Epithelial cell of esophagus (primary cell): ENCODE measurements around the gene AKNA.

Experiments used
- DNase-seq: peaks from one replicate; pipeline ENCODE4 v3.0.0; 2010; ENCODE audit warnings: low read depth
- H3K4me3 ChIP-seq: 2 replicates; pipeline ENCODE4 v1.5.1; 2011; ENCODE audit warnings: mild to moderate bottlenecking, low read length, control low read depth
- TF ChIP-seq, protein P1 (sequence below): IDR thresholded peaks from 2 replicates; pipeline ENCODE4 v1.5.1; 2011; ENCODE audit warnings: low read depth, mild to moderate bottlenecking, low read length, control low read depth, inconsistent platforms; ENCODE audit not compliant: insufficient read depth; ENCODE audit errors: missing control alignments

The AKNA gene

DNA sequence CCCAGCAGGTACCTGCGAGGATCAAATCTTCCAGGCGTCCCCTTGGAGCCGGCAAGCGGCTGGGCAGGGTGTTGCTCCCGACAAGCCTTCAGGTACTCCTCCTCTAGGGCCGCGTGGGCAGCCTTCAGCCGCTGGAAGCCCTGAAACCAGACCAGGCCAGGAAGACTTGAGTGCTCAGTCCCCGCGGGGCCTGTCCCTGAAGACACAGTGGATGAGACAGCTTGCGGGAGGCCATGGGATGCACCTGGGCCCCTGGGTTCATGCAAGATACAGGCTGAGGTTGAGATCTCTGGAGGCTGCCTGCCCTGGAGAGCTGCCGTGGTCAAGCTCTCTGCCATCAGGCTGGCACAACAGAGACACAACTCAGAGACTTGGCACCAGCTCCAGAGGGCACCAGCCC lies 25.4 kb downstream of the AKNA start:
- TF ChIP-seq, protein P1, sequence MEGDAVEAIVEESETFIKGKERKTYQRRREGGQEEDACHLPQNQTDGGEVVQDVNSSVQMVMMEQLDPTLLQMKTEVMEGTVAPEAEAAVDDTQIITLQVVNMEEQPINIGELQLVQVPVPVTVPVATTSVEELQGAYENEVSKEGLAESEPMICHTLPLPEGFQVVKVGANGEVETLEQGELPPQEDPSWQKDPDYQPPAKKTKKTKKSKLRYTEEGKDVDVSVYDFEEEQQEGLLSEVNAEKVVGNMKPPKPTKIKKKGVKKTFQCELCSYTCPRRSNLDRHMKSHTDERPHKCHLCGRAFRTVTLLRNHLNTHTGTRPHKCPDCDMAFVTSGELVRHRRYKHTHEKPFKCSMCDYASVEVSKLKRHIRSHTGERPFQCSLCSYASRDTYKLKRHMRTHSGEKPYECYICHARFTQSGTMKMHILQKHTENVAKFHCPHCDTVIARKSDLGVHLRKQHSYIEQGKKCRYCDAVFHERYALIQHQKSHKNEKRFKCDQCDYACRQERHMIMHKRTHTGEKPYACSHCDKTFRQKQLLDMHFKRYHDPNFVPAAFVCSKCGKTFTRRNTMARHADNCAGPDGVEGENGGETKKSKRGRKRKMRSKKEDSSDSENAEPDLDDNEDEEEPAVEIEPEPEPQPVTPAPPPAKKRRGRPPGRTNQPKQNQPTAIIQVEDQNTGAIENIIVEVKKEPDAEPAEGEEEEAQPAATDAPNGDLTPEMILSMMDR: no peak
- no peak overlapping the region for H3K4me3 ChIP-seq
- no peak for DNase-seq

DNA sequence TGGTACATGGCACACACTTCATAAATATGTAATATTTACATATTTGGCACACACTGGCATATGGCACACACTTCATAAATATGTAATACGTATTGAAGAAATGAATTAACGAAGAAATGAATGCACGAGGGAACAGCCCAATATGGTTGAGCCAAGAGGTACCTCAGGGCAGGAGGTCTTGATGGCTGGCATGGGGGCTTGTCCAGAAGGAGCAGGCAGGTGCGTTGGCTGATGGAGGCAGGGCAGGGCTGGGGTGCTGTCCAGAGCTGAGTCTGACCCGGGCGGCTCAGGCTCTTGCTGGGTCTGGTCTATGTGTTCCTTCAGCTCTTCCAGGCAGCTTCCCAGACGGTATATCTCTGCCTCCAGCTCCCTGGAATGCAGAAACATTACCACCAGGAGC lies 26.2 kb downstream of the AKNA start:
- DNase-seq: no peak
- H3K4me3 ChIP-seq: no peak overlapping the region
- TF ChIP-seq, protein P1: no peak

DNA sequence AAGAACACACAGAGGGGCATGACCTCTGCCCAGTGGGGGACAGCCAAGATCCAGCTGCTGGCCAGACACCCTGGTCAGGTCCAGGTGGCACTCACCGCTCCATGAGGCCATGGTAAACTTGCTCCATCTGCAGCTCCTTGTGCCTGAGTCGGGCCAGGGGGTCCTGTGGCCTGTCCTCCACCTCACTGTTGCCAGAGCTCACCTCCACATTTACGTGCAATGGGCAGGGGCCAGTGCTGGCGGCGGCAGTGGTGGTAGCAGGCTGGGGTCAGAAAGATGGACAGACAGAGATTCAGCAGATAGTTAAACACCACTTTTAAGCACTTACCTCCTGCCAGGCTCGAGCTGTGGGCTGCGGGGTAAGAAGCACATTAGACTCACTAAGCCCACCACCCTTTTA lies 28.0 kb downstream of the AKNA start:
- TF ChIP-seq, protein P1: no peak
- no peak for DNase-seq

DNA sequence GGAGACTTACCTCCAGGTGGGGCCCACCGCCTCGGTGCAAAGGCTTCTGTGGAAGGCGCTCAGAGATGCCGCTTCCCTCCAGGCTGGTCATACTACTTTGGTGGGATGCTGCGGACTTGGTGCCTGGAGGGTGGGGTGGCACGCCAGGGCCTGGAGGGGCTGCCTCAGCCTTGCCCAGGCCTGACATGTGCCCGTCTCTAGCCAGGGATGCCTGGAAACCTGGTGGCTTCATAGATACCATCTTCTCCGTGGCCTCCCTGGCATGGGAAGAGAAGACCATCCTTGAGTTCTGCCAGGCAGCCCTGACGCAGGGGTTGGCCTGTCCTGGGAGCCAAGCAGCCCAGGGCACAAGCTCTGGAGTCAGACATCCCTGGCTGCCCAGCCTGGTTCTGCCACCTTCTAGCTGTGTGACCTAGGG lies 29.9 kb downstream of the AKNA start:
- DNase-seq: no peak

More for the DNA sequence above, 28.0 kb downstream of the AKNA start:
- H3K4me3 ChIP-seq: no peak overlapping the region

DNA sequence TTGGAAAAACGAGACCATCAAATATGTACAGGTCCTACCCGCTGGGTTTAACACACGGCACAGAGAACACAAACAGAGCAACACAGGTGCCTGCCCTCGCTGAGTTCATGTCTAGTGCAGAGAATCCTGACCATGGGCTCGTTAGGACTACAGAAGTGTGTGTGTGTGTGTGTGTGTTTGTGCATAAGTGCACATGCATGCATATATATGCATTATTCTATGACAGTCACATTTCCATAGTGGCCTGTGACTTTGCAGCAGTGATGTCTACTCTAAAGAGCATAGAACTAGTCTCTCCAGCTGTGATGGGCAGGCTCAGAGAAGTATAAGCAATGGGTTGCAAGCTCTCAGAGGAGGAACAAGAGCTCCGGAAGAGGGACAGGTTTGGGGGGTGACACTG lies 30.4 kb downstream of the AKNA start:
- H3K4me3 ChIP-seq: no peak overlapping the region
- TF ChIP-seq, protein P1: no peak
- no peak for DNase-seq

More for the DNA sequence above, 29.9 kb downstream of the AKNA start:
- no peak overlapping the region for H3K4me3 ChIP-seq
- TF ChIP-seq, protein P1: no peak

DNA sequence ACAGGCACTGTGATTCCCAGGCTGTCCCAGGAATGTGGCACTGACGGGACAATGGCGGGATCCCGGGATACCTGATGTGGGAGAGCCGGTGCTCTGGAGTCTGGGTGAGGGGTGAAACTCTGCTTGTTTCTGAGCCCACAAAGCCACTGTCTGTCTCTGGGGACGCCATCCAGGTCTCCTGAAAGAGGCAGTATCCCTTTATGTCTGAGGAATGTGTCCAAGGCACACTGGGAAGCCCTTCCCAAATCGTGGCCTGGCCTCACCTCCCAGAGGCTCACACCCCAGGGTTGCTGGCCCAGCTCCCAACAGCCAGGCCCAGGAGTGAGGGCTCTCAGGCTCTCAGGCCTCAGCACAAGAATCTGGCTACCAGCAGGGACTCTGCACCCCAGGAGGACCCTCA lies 31.0 kb downstream of the AKNA start:
- no peak overlapping the region for H3K4me3 ChIP-seq
- no peak for DNase-seq
- TF ChIP-seq, protein P1: no peak

DNA sequence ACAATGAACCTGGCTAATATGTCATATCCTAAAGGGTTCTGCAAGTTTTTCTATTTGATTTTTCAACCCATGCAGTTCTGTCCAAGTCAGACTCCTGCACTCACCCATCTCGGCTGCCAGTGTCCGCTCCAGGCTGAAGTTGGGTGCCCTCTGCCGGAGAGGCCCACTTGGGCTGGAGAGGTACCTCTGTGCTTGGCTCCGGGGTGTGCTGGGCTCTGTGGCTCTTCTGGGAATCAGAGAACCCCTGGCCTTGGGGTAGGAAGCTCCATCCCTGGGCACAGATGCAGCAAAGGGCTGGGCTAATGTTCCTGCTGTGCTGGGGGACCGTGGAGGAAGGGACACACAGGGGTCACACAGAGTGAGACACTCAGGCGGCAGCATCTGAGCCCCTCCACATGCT lies 32.0 kb downstream of the AKNA start:
- H3K4me3 ChIP-seq: no peak overlapping the region
- DNase-seq: no peak
- TF ChIP-seq, protein P1: no peak
